Measurements from ENCODE around the gene BOC.

- TF ChIP-seq CTCF (IDR thresholded peaks at IDR 0.05 in 4 of 5, conservative IDR thresholded peaks at IDR 0.05 in 1 of 5) (no peak), POLR2A (IDR thresholded peaks at IDR 0.05) (no peak)
Observed at GRCh38 chr3:113304102-113304501, 92.7 kb downstream of the BOC start.
